Left kidney (tissue), 2 donors: ENCODE data around the gene ITGA11. TPM values are rescaled to one million over a fixed set of nuclear protein-coding genes. Genes with fewer than 3 reads are reported as not detected.

ENCODE experiments used
- DNase-seq: peaks from one replicate; pipeline ENCODE4 v3.0.0-alpha.2; 2013
- polyA plus RNA-seq: library from polyadenylated mRNA; unstranded; fragments of 120-200 nt; gene quantifications from one replicate; pipeline ENCODE4 v1.2.1, GENCODE V29; 2013; ENCODE audit not compliant: insufficient read length

The ITGA11 gene
- polyA plus RNA-seq, 1 donor = 3.6 TPM

- DNase-seq = no peak
These were observed 120.5 kb downstream of the ITGA11 start for GRCh38 chr15:68311464-68311835.

GRCh38 chr15:68310804-68311463 is 121.0 kb downstream of the ITGA11 start:
- DNase-seq = no peak

- DNase-seq = no peak
These were observed 121.7 kb downstream of the ITGA11 start for GRCh38 chr15:68310178-68310803.

GRCh38 chr15:68309024-68309423 is 122.9 kb downstream of the ITGA11 start:
- no peak for DNase-seq

- no peak for DNase-seq
These were observed 124.6 kb downstream of the ITGA11 start for GRCh38 chr15:68307131-68307928.

- DNase-seq = no peak
These were observed 126.5 kb downstream of the ITGA11 start for GRCh38 chr15:68305420-68305871.

- DNase-seq = no peak
These were observed 127.2 kb downstream of the ITGA11 start for GRCh38 chr15:68304589-68305337.

GRCh38 chr15:68303560-68304436 is 128.2 kb downstream of the ITGA11 start:
- no peak for DNase-seq

- DNase-seq = no peak
These were observed 128.8 kb downstream of the ITGA11 start for GRCh38 chr15:68303134-68303533.

- DNase-seq = no peak
These were observed 129.2 kb downstream of the ITGA11 start for GRCh38 chr15:68302729-68303128.

GRCh38 chr15:68301301-68301700 is 130.7 kb downstream of the ITGA11 start:
- no peak for DNase-seq

- no peak for DNase-seq
These were observed 131.6 kb downstream of the ITGA11 start for GRCh38 chr15:68300115-68300940.

GRCh38 chr15:68299436-68299835 is 132.5 kb downstream of the ITGA11 start:
- no peak for DNase-seq

- no peak for DNase-seq
These were observed 133.0 kb downstream of the ITGA11 start for GRCh38 chr15:68298882-68299381.

GRCh38 chr15:68298336-68298735 is 133.6 kb downstream of the ITGA11 start:
- no peak for DNase-seq

- DNase-seq = no peak
These were observed 136.8 kb downstream of the ITGA11 start for GRCh38 chr15:68295014-68295805.

GRCh38 chr15:68292967-68293366 is 139.0 kb downstream of the ITGA11 start:
- no peak for DNase-seq

GRCh38 chr15:68292157-68292781 is 139.7 kb downstream of the ITGA11 start:
- no peak for DNase-seq

- no peak for DNase-seq
These were observed 141.2 kb downstream of the ITGA11 start for GRCh38 chr15:68290715-68291114.
